K562 (cell line): ENCODE measurements around the gene ATG7. TPM values are rescaled to one million over a fixed set of nuclear protein-coding genes. Genes with fewer than 3 reads are reported as not detected.

Source experiments
- ATF2 ChIP-seq: sonication (generic); formaldehyde crosslinking; IDR thresholded peaks from 2 replicates; pipeline ENCODE4 v1.8.1; 2022; ENCODE audit warnings: missing genetic modification reagents
- CTBP1 ChIP-seq: fragments of 450-650 bp; IDR thresholded peaks from 2 replicates; pipeline ENCODE4 v1.6.1; 2016; ENCODE audit warnings: borderline replicate concordance
- ETV5 ChIP-seq: sonication (generic); formaldehyde crosslinking; IDR thresholded peaks from 2 replicates; pipeline ENCODE4 v1.4.0; 2020; ENCODE audit warnings: low read depth, mild to moderate bottlenecking, missing genetic modification reagents
- NR2F6 ChIP-seq: fragments of 450-650 bp; formaldehyde crosslinking; IDR thresholded peaks from 2 replicates; pipeline ENCODE4 v1.4.0; 2020; ENCODE audit warnings: mild to moderate bottlenecking
- PRPF4 ChIP-seq: fragments of 200-400 bp; formaldehyde crosslinking; IDR thresholded peaks from one replicate; pipeline ENCODE4 v1.6.1; 2017; ENCODE audit warnings: low read length, low read depth, mild to moderate bottlenecking; ENCODE audit not compliant: insufficient read depth, poor library complexity, severe bottlenecking
- RAD21 ChIP-seq, 2 experiments: fragments of 250-450 bp in 1 of 2; fragments of 450-650 bp in 1 of 2; sonication (Bioruptor Pico) in 1 of 2; formaldehyde crosslinking in 1 of 2; IDR thresholded peaks in 1 of 2; conservative IDR thresholded peaks in 1 of 2; 2 replicates each; pipeline versions ENCODE4 v1.4.0 to v1.8.0; 2020 to 2022; ENCODE audit warnings: mild to moderate bottlenecking in 2 of 2, moderate library complexity in 1 of 2
- RAD51 ChIP-seq: fragments of 450-650 bp; IDR thresholded peaks from 2 replicates; pipeline ENCODE4 v1.7.1; 2016; ENCODE audit warnings: low read depth, mild to moderate bottlenecking, borderline replicate concordance
- TEAD2 ChIP-seq: fragments of 450-650 bp; IDR thresholded peaks from 2 replicates; pipeline ENCODE4 v1.6.1; 2016; ENCODE audit warnings: missing genetic modification characterization, control low read depth, missing compliant biosample characterization
- TFE3 ChIP-seq: fragments of 450-650 bp; formaldehyde crosslinking; IDR thresholded peaks from 2 replicates; pipeline ENCODE4 v1.4.0; 2020; ENCODE audit warnings: mild to moderate bottlenecking, mixed read lengths
- ZBTB40 ChIP-seq, 2 experiments: fragments of 450-650 bp in 1 of 2; sonication (generic) in 1 of 2; formaldehyde crosslinking in 1 of 2; IDR thresholded peaks; 2 replicates each; pipeline versions ENCODE4 v1.7.1 to v1.9.0; 2016 to 2022; ENCODE audit warnings: inconsistent platforms in 1 of 2, mild to moderate bottlenecking in 1 of 2, missing genetic modification reagents in 1 of 2
- ZNF324 ChIP-seq: fragments of 250-450 bp; sonication (Bioruptor Pico); IDR thresholded peaks from 2 replicates; pipeline ENCODE4 v1.4.0; 2020; ENCODE audit warnings: mild to moderate bottlenecking
- polyA plus RNA-seq, 8 experiments: library from polyadenylated mRNA; depleted of rRNA in 4 of 8; stranded (reverse) in 5 of 8; unstranded in 3 of 8; fragments of >200 nt; fragmentation: Nextera tagmentation in 2 of 8; fragmentation: Illumina TruSeq in 1 of 8; extraction: Ambion mirVana in 2 of 8; extraction: Trizol in 1 of 8; gene quantifications; 2 replicates each; pipeline versions ENCODE4 v1.2.1 to v1.2.3, GENCODE V29; 2011 to 2014; ENCODE audit warnings: inconsistent platforms in 1 of 8, missing spikeins in 1 of 8
- total RNA-seq, 7 experiments: library from RNA; depleted of rRNA in 6 of 7; stranded (reverse); fragments of >200 nt in 6 of 7; fragmentation: Illumina TruSeq in 2 of 7; extraction: Trizol in 2 of 7; gene quantifications; 2 replicates each; pipeline versions ENCODE4 v1.2.1 to v1.2.3, GENCODE V29; 2011 to 2021; ENCODE audit warnings: low replicate concordance in 1 of 7
- TF ChIP-seq, protein P1 (sequence below): sonication (generic); formaldehyde crosslinking; IDR thresholded peaks from 2 replicates; pipeline ENCODE4 v1.8.0; 2022; ENCODE audit warnings: missing genetic modification reagents, mild to moderate bottlenecking, moderate library complexity, borderline replicate concordance

ATG7 gene
- total and polyA plus RNA-seq, 9 of the 15 experiments (the other 6 are each of a cell fraction or from before 2014, with no cell fraction given): 18.3 to 45.3 (median 33.6) TPM

DNA sequence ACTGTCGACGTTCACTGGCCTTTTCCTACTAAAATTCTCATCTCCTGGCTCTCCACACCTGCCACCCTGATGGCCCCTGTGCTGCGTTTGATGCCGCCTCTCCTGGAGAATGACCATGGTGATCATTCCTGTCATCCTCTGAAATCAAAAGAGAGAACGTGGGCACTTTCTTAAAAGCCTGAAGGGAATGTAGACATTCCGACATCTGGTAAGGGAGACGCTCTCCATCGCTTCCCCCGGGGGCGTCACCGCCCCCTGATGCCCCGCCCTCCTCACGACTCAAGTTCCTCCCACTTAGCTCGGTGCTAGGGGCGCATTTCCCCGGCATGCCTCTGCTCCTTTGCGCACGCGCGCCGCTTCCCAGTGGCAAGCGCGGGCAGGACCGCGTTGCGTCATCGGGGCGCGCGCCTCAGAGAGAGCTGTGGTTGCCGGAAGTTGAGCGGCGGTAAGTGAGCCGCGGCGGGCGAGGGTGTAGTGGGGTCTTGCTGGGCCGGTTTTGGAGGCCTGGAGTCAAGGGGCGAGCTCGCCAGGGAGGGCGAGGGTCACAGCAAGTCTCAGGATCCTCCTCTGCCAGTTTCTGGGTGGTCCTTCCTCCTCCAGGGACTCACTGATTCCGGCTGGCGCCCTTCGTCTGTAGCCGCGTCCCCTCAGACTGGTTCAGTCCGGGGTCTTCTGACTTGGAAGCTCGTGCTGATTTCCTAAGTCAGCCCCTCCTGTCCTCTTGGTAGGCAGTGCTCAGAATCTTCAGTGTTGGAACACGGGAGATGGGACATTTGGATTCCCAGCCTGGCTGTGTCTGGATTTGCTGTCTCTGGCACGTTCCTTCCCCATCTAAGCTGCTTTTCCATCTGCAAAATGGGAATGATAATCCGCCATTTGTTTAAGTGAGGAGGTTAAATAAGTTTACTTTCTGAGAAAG, at the start of gene ATG7 (continued):
- TF ChIP-seq ZBTB40 (IDR thresholded peaks at IDR 0.05) (peak; percentile 76), ZBTB40 (CRISPR knock-in tag; IDR thresholded peaks at IDR 0.05) (no peak), TFE3 (CRISPR knock-in tag) (no peak), CTBP1 (peak; percentile 77), RAD51 (no peak), ETV5 (peak; percentile 90), ZNF324 (no peak), ATF2 (CRISPR knock-in tag) (no peak), PRPF4 (no peak), RAD21 (CRISPR knock-in tag; conservative IDR thresholded peaks at IDR 0.05 in 1 of 2, IDR thresholded peaks at IDR 0.05 in 1 of 2) (no peak), NR2F6 (CRISPR knock-in tag) (no peak), TEAD2 (tag) (no peak)
- TF ChIP-seq, protein P1, sequence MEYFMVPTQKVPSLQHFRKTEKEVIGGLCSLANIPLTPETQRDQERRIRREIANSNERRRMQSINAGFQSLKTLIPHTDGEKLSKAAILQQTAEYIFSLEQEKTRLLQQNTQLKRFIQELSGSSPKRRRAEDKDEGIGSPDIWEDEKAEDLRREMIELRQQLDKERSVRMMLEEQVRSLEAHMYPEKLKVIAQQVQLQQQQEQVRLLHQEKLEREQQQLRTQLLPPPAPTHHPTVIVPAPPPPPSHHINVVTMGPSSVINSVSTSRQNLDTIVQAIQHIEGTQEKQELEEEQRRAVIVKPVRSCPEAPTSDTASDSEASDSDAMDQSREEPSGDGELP (CRISPR knock-in tag): peak; percentile 85; the same call in 1 of the 2 replicates
